ENCODE data around the gene PLEKHA7. TPM values are rescaled to one million over a fixed set of nuclear protein-coding genes. Genes with fewer than 3 reads are reported as not detected.
A peak's percentile ranks its signal among the peaks of the same experiment; 100 is the strongest.
"Not testable (repeated sequence)": the region's sequence is repeated elsewhere in the genome, so short reads cannot be mapped to it uniquely, and the experiment has no call there.

The PLEKHA7 gene
- total RNA-seq, 6 donors from 2014 or later, result 27.5 to 87.0 (median 48.6) TPM

- no peaks in the 10 kb centered on the region for H3K27me3 ChIP-seq
- DNase-seq, result no peak
- H3K4me1 ChIP-seq, result no peaks in the 10 kb centered on the region
- H3K27ac ChIP-seq, result no peak overlapping the region
- 73 to 86% methylated on average over 4 of the region's 4 CpGs for WGBS, 2 donors
- peaks cover 0 to 10% (median 7%) of the 10 kb centered on the region in 4 donors for H3K9me3 ChIP-seq
- no peak overlapping the region for H3K4me3 ChIP-seq
- peak in 1 of 2 donors; percentile 27 for ATAC-seq (ENCODE audit: low FRiP score in 2 of 2)
- TF ChIP-seq EP300 (IDR thresholded peaks at IDR 0.05), result no peak
- TF ChIP-seq, protein P1, sequence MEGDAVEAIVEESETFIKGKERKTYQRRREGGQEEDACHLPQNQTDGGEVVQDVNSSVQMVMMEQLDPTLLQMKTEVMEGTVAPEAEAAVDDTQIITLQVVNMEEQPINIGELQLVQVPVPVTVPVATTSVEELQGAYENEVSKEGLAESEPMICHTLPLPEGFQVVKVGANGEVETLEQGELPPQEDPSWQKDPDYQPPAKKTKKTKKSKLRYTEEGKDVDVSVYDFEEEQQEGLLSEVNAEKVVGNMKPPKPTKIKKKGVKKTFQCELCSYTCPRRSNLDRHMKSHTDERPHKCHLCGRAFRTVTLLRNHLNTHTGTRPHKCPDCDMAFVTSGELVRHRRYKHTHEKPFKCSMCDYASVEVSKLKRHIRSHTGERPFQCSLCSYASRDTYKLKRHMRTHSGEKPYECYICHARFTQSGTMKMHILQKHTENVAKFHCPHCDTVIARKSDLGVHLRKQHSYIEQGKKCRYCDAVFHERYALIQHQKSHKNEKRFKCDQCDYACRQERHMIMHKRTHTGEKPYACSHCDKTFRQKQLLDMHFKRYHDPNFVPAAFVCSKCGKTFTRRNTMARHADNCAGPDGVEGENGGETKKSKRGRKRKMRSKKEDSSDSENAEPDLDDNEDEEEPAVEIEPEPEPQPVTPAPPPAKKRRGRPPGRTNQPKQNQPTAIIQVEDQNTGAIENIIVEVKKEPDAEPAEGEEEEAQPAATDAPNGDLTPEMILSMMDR (IDR thresholded peaks at IDR 0.05), result no peak
- no peak for TF ChIP-seq POLR2A (IDR thresholded peaks at IDR 0.05)
- no peak for TF ChIP-seq POLR2AphosphoS5 (IDR thresholded peaks at IDR 0.05)
- no peaks in the 10 kb centered on the region for H3K36me3 ChIP-seq
These were observed 120.7 kb downstream of the PLEKHA7 start for GRCh38 chr11:16893456-16894066.

DNA sequence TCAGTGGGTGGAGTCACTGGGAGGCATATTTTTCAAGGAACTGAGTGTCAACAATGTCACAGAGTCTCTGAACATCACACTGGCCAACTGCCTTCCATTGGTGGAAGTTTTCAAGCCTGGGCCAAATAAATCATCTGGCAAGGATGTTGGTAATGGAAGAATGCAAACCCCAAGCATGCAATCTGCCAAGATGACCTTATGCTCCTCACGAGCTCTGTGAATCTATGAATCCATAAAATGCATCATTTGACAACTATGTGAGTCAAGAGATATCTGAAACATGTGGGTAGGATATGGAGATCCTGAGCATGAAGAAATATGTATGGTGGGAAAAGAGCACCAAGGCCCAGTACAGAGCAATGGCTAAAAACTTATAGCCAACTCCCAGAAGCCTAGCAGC, 122.2 kb downstream of the PLEKHA7 start:
- 50 to 65% methylated on average over 1 of the region's 1 CpG for WGBS, 2 donors
- Histone ChIP-seq H3K4me1 (no peaks in the 10 kb centered on the region), H3K4me3 (no peak overlapping the region), H3K36me3 (no peaks in the 10 kb centered on the region), H3K27me3 (no peaks in the 10 kb centered on the region), H3K9me3 (peaks cover 0 to 10% (median 7%) of the 10 kb centered on the region in 4 donors), H3K27ac (no peak overlapping the region)
- ATAC-seq (ENCODE audit: low FRiP score in 2 of 2) (no peak), DNase-seq (no peak)
- TF ChIP-seq EP300 (IDR thresholded peaks at IDR 0.05) (no peak), POLR2A (IDR thresholded peaks at IDR 0.05) (no peak), POLR2AphosphoS5 (IDR thresholded peaks at IDR 0.05) (no peak)
- TF ChIP-seq, protein P1 (IDR thresholded peaks at IDR 0.05), result no peak

- no peaks in the 10 kb centered on the region for H3K27me3 ChIP-seq
- ATAC-seq (ENCODE audit: low FRiP score in 2 of 2), result no peak
- DNase-seq, result no peak
- TF ChIP-seq EP300 (IDR thresholded peaks at IDR 0.05) (no peak), POLR2AphosphoS5 (IDR thresholded peaks at IDR 0.05) (no peak), POLR2A (IDR thresholded peaks at IDR 0.05) (no peak)
- TF ChIP-seq, protein P1 (IDR thresholded peaks at IDR 0.05), result no peak
- 76 to 85% methylated on average over 2 of the region's 2 CpGs for WGBS, 2 donors
- H3K4me1 ChIP-seq, result no peaks in the 10 kb centered on the region
- no peak overlapping the region for H3K27ac ChIP-seq
- peaks cover 0 to 10% (median 7%) of the 10 kb centered on the region in 4 donors for H3K9me3 ChIP-seq
- no peaks in the 10 kb centered on the region for H3K36me3 ChIP-seq
- no peak overlapping the region for H3K4me3 ChIP-seq
These were observed 123.0 kb downstream of the PLEKHA7 start for GRCh38 chr11:16891165-16891564.

- Histone ChIP-seq H3K4me1 (no peaks in the 10 kb centered on the region), H3K36me3 (no peaks in the 10 kb centered on the region), H3K27ac (no peak overlapping the region), H3K27me3 (no peaks in the 10 kb centered on the region), H3K9me3 (peaks cover 0 to 10% (median 7%) of the 10 kb centered on the region in 4 donors), H3K4me3 (no peak overlapping the region)
- TF ChIP-seq, protein P1 (IDR thresholded peaks at IDR 0.05), result no peak
- TF ChIP-seq POLR2AphosphoS5 (IDR thresholded peaks at IDR 0.05) (no peak), POLR2A (IDR thresholded peaks at IDR 0.05) (no peak), EP300 (IDR thresholded peaks at IDR 0.05) (no peak)
- DNase-seq (no peak), ATAC-seq (ENCODE audit: low FRiP score in 2 of 2) (no peak)
- 91 to 95% methylated on average over 1 of the region's 1 CpG for WGBS, 2 donors
These were observed 123.8 kb downstream of the PLEKHA7 start for GRCh38 chr11:16890442-16890841.

- no peak for DNase-seq
- Histone ChIP-seq H3K27me3 (no peaks in the 10 kb centered on the region), H3K27ac (no peak overlapping the region), H3K9me3 (peaks cover 0 to 10% (median 7%) of the 10 kb centered on the region in 4 donors), H3K4me1 (no peaks in the 10 kb centered on the region), H3K4me3 (no peak overlapping the region), H3K36me3 (no peaks in the 10 kb centered on the region)
- no peak for ATAC-seq (ENCODE audit: low FRiP score in 2 of 2)
- 84 to 91% methylated on average over 1 of the region's 1 CpG for WGBS, 2 donors
- TF ChIP-seq EP300 (IDR thresholded peaks at IDR 0.05) (no peak), POLR2A (IDR thresholded peaks at IDR 0.05) (no peak)
- TF ChIP-seq, protein P1 (IDR thresholded peaks at IDR 0.05), result no peak
These were observed 124.3 kb downstream of the PLEKHA7 start for GRCh38 chr11:16889905-16890304.

- H3K9me3 ChIP-seq, result peaks cover 0 to 10% (median 7%) of the 10 kb centered on the region in 4 donors
- H3K27ac ChIP-seq; H3K4me1 ChIP-seq; H3K27me3 ChIP-seq; H3K4me3 ChIP-seq; H3K36me3 ChIP-seq; DNase-seq; ATAC-seq (ENCODE audit: low FRiP score in 2 of 2): not testable (repeated sequence)
- 79 to 84% methylated on average over 4 of the region's 4 CpGs for WGBS, 2 donors
These were observed 125.2 kb downstream of the PLEKHA7 start for GRCh38 chr11:16889010-16889409.

- WGBS, 2 donors, result 96 to 98% methylated on average over 10 to 20 of the region's 23 CpGs
- H3K4me1 ChIP-seq; ATAC-seq (ENCODE audit: low FRiP score in 2 of 2); H3K27me3 ChIP-seq; H3K4me3 ChIP-seq; H3K27ac ChIP-seq; H3K36me3 ChIP-seq: not testable (repeated sequence)
- peaks cover 0 to 10% (median 7%) of the 10 kb centered on the region in 4 donors for H3K9me3 ChIP-seq
- peak in 1 of 2 donors; percentile 70 for DNase-seq
These were observed 126.3 kb downstream of the PLEKHA7 start for GRCh38 chr11:16887887-16888286.

Data from upper lobe of left lung (tissue), 6 donors.